8988T (cell line): ENCODE results near the gene XYLT2.
A peak's percentile ranks its signal among the peaks of the same experiment; 100 is the strongest.

Experiments
- DNase-seq: peaks from one replicate; pipeline ENCODE4 v3.0.0; 2011

Gene XYLT2

DNA sequence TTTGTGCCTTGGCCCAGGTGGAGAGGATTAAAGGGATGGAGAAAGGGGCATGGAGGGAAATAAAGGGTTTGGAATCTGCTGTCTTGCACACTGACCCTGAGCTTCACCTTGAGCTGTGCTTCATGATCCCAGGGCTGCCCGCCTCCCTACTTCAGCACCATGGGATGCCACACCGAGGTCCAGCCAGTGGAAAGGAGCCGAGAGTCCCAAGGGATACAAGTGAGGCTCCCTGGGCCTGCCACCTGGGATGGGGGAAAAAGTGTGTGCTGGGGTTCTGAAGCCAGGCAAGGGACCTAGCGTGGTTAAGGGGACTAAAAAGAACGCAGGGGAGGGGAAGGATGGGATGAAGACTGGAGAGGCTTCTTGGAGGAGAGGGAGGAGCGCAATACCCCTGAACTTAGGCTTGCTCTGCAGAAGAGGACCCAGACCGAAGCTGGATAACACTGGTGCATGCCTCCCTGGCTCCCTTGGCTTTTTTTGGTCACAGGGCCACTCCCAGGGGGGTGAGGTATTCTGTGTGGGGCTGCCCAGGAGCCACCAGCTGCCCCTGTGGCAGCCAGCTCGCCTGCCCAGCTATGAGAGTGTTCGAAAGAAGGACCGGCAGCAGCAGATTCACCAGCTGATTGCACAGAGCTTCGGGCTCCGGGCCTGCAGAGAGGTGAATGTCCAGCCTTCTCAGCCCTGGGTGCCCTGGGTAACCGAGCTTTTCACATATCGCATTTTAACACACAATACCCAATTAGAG, 19.9 kb downstream of the XYLT2 start:
- no peak for DNase-seq

DNA sequence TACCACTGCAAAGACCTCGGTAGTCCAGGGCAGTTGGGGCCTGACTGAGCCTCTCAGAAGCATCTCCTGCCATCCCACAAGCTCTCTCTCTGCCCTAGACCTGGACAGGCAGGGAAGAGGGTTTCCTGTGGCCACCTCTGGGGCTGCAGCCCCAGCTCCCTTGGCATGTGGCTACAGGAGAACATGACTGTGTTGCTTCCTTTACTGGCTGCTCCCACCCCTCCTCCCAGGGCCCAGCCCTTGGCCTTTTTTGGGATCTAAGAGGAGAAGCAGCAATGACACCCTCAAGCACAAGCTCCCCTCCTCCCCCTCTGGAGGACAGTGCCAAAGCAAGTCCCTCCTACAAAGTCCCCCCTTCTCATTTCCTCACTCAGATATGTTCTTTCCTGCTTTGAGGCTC, 21.5 kb downstream of the XYLT2 start:
- no peak for DNase-seq

DNA sequence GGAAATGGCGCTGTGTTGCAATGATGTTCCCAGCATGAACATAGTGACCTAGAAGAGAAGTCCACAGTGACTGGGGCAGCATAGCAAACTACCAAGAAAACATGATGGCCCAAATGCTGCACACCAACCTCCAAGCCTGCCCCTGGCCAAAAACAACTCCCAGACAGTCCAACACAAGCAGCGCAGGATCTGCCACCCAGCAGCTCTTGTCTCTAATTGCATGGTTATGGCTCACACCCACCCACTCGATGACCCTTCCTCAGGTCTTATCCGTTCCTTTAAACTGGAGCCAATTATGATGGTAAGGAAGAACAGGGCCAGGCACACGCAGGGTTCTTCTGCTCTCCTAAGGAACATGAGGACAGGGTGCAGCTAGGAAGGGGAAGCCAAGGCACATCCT, 24.1 kb downstream of the XYLT2 start:
- no peak for DNase-seq

DNA sequence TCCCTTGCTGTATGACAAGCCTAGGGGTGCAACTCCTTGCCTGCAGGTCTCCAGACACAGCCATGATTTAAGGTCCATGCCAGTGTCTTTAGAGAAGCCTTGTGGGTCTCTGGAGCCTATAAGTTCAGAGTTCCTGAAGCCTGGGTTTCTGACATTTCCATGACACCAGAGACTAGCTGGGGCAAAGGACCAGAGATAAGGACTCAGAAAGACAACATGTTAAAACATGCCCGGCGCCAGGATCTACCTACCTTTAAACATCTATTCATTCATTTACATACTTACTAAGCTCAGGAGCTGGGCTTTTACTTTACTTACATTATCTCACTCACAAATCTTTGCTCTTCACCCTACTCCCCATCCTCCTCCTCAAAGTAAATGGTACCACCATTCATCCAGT, 25.6 kb downstream of the XYLT2 start:
- DNase-seq, result no peak

DNA sequence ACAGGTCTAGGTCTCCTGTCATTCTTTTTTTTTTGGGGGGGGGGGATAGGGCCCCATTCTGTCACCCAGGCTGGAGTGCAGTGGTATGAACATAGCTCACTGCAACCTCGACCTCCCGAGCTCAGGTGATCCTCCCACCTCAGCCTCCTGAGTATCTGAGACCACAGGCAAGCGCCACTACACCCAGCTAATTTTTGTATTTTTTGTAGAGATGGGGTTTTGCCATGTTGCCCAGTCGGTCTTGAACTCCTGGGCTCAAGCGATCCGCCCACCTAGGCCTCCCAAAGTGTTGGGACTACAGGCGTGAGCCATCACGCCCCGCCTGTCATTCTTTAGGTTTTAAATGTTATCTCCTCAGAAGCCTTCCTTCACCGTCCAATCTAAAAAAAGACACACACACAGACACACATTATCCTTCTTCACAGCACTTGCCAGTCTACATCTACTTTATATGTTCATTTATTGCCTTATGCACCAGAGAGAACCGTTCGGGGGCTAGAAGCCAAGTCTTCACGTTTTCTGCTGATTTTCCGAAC, 26.4 kb downstream of the XYLT2 start:
- DNase-seq, result no peak

DNA sequence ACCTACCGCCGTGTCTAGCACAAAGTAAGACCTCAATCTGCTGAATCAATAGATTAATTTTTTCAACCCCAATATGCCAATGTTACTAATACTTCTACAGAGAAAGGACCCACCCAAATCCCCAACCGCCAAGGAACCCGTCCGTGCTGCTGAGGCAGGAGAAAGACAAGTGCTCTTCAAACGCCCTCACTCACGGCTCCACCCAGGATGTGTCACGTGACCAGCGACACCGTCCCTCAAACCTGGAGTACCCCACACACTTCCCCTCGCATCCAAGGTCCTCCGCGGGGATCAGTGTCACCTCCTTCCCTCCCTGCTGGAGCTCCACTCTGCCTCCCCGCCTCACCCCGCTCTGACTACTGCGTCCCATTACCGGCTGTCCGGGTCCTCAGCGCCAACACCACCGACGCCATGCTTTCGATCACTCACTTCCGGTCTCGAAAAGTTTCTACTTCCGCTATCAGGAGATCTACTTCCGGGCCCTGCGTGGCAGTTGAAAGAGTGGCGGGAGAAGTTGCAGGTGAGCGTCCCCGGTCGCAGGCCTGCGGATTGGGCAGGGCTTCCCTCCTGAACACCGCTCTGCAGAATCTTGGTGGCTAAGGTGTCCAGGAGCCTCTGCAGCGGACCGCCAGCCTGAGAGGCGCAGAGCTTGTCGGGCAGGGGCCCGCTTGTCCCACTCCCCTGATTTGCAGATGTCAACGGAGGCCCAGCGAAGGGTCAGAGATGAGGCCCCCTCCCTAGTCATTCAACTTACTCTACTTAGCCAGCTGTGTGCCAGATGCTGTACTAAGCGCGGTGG, 27.0 kb downstream of the XYLT2 start, which contains the start of the genes EME1 and MRPL27:
Gene EME1, plus strand, starts transcription at position 472 of the 799 bp plus-strand sequence. CDS start 1,980 bp downstream, outside the sequence.
Gene MRPL27, minus strand, starts transcription at position 427 of the 799 bp plus-strand sequence. Its CDS starts 14 bp downstream, at position 413.
- DNase-seq, result peak; percentile 86

DNA sequence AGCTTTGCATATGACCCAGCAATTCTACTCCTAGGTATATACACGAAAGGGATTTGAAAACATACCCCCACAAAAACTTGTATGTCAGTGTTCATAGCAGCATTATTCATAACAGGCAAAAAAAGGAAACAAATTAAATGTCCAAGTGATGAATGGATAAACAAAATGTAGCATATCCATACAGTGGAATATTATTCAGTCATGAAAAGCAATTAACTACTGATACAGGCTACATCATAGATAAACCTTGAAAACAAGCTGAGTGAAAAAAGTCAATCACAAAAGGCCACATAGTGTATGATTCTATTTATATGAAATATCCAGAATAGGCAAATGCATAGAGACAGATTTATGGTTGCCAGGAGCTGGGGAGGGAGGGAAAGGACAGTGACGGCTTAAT, 27.8 kb downstream of the XYLT2 start:
- no peak for DNase-seq

DNA sequence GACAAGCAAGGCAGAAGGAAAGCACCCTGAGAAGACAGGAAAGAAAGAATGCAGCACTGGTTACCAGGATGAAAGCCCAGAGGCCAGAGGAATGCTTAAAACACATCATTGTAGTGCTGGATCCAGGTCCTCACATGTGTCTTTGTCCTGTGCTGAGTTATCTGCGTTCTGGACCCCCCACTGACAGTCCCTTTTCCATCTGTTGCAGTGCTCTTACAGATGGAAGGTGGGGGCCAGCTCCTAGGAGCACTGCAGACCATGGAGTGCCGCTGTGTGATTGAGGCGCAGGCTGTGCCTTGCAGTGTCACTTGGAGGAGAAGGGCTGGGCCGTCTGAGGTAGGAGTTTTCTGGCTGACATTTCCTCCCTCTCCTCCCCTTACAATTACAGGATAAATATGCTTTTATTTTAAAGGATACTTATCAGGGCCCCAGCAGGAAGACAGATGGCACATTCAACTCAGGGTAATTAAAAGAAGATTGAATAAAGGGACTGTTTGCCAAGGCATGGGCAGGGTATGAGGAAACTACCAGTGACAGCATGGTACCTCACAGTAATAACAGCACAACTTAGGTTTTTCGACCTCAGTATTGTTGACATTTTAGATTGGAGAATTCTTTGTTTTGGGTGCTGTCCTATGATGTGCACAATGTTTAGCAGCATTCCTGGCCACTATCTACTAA, 30.1 kb downstream of the XYLT2 start:
- no peak for DNase-seq

DNA sequence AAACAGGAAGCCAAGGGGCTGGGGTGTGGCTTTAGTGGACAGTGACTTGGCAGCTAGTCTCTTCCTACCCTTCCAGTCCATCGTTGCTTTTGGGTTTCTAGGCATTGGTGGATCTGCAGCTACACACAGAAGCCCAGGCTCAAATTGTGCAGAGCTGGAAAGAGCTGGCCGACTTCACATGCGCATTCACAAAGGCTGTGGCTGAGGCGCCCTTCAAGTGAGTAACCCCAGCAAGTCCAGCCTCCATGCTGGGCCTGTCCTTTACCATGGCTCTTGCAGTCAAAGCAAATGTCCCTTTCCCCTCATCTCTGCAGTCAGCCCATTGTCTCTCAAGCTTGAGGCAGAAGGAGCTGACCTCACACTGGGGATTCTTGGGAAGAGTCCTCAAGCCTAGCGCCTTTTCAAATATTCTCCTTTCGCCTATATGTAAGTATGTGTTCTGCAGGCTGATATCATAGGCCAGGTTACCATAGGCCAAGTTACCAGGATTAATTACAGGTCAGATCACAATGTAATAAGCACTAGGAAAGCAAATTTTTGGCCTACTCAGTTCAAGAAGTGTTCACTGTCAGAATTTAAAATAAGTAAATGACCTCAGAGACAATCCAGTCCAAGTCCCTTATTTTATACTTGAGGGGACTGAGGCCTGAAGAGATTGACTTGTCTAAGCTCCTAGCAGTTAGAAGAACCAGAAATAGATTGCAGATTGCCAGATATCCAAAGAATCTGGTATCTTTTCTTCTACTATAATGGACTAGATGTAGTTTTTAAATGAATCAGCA, 33.6 kb downstream of the XYLT2 start:
- no peak for DNase-seq

DNA sequence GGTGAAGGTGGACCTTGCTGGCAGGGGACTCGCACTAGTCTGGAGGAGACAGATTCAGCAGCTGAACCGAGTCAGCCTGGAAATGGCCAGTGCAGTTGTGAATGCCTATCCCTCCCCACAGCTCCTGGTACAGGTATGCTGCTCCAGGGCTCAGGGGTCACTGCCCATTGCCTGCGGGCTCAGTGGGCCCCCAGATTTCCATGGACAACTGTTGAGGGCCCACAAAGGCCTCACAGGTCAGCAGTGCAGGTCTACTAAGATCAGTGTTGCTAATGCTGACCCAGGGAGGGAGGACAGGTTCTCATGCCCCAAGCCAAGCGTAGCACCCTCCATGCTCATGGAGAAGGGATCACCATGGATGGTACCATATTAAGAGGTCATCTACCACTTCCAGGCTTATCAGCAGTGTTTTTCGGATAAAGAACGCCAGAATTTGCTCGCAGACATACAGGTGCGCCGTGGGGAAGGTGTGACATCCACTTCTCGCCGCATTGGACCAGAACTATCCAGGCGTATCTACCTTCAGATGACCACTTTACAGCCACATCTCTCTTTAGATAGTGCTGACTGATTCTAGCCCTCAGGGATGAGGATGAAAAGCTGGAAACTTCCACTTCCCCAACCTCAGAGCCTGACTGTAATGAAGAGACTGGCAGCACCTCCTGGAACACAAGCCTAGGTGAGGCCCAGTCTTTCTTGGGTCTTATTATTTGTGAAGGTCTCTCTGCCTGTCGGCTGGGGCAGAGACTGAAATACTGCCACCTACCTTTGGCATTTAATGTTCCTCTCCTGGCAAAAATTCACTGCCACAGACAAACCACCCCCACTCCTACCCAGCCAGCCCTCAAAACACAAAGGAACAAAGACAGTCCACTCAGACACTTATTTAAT, 34.7 kb downstream of the XYLT2 start:
- peak; percentile 7 for DNase-seq

DNA sequence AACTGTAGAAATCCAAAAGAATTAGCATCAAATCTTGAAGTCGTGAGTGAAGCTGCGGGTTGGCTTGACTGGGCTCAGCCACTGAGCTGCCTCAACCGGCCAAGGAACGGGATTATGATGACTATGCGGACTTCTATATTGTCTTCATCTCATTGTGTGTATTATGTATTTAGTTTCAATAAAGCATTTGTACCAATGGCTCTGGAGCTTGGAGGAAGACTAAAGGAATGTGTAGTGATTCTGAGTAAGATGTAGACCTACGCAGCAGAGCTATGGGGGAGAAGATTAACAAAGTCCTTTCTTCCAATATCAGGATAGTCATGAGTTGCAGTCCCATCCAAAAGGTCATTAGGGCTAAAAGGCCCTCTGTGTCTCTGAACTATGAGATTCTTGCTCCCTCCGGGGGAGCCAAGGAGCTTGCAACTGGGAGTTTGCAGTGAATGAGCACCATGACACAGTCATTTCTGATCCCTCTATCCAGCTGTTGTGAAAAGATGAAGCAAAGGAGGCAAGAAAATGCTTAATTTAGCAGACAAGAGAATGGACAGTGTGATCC, 35.4 kb downstream of the XYLT2 start:
- no peak for DNase-seq

DNA sequence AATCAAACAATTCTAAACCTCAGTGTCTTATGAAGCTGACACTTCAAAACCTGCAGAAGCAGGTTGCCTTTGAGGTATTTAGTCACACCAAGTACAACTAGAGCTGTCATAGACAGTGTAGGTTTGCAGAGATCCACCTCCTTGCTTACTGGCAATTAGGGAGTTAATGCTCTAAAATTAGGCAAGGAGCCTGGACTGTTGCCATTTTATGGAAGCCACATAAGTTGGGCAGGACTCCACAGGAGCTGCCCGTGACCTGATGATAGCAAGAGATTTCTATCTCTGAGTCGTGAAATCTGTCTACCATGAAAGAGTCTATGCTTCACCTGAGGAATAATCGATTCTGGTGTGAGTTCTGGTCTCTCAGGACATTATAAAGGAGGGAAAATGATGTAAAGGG, 36.0 kb downstream of the XYLT2 start:
- no peak for DNase-seq

DNA sequence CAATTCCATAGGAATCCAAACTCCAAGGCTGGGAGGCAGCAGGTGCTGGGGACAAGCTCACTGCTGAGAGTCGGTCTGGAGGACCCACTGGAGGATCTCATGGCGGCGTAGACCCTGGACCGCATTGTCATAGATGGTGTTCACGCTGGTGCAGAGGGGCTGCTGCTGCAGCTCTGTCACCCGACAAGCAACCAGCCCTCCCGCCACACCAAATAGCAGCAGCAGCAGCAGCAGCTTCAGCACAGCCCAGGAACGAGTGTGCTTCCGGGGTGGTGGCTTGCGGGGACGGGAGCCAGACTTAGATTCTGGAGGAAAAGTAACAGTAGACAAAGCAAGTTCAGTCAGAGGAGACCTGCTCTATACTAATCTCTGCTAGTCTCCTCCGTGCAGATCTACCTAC, 37.0 kb downstream of the XYLT2 start:
- no peak for DNase-seq

DNA sequence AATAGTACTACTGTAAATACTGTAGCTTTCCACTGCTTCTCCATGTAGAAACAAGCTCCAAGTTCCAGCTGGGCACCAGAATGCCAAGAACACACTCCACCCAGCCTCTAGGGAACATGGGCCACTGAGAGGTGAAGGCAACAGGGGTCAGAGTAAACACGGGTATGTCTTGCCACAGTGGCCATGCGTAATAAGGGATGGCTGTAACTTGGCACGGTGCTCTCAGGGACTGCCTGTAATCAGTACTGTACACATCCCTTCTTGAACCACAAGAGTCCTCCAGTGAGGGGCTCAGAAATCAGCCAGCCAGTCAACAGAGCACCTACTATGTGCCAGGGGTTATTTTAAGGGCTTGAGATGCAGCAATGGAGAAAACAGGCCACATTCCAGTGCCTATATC, 40.6 kb downstream of the XYLT2 start:
- DNase-seq, result no peak

DNA sequence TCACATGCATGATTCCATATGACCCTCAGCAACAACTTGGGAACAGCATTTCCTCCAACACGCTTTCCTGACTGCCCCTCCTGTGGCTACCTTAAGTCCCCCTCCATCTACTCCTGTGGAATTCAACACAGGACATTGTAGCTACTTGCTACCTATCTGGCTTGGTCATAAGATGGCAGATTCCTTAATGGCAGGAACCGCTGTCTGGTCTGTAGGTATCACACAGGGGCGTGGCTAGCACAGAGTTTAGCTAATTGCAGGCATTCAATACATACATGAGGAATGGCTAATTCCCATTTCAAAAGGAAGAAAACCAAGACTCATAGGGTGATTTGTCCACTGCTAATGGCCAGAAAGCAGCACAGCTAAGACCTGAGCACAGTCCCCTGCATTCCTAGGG, 42.8 kb downstream of the XYLT2 start:
- DNase-seq, result no peak

DNA sequence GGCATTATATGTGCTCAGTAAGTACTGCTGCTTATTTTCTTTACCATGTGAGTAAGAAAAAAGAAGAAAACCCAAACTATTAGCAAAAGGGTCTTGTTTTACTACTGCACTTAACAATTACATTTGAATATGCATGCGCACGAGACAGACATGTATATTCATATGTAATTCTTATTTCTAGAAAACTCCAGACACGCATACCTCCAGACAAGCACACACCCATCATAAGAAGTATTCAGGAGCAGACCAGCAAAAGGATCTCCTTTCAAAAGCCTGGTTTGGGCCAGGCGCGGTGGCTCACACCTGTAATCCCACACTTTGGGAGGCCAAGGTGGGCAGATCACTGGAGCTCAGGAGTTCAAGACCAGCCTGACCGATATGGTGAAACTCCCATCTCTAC, 43.6 kb downstream of the XYLT2 start:
- no peak for DNase-seq

DNA sequence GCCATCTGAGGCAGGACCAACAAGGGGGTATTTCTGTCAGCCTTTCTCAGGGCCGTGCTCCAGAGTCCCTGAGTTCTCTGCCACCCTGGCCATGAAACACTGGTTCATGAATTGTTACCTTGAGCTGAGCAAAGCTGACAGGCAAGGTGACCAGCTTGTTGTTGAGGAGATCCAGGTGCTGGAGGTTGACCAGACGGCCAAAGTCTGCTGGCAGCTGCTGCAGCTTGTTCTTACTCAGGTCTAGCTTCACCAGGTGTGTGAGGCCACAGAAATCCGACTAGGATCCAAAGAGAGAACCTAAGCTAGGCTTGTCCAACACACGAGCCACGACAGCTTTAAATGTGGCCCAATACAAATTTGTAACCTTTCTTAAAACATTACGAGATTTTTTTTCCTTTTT, 46.7 kb downstream of the XYLT2 start:
- DNase-seq, result no peak

DNA sequence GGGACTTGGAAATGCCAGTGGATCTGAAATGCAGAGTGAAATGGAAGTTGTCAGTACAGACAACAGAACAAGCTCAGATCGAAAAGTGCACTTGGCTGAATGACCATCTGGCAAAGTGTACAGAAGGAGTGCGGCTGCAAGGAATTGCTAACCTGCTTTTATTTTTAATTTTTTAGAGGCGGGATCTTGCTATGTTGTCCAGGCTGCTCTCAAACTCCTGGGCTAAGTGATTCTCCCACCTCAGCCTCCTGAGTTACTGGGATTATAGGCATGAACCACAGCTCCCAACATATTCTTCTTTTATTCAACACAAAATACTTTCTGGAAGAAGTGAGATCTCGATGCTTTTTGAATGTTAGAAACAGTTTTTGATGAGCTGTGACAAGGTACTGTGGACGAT, 47.8 kb downstream of the XYLT2 start:
- DNase-seq, result no peak

DNA sequence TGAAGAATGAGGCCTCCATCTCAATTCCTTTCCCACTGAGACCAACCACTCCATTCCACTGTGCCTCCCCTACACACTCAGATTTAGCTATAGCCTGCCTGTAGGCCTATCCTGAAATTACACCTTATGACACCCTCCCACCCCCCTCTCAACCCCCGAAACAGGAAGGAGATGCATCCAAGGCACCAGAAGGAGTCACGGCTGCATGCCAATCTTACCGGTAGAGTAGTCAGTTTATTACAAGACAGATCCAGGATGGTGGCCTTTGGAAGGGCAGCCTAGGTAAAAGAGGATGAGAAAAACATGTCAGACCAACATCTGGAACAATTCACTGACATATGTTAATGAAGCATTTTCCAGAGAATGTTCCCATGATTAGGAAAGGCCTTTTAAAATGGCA, 48.8 kb downstream of the XYLT2 start:
- no peak for DNase-seq

DNA sequence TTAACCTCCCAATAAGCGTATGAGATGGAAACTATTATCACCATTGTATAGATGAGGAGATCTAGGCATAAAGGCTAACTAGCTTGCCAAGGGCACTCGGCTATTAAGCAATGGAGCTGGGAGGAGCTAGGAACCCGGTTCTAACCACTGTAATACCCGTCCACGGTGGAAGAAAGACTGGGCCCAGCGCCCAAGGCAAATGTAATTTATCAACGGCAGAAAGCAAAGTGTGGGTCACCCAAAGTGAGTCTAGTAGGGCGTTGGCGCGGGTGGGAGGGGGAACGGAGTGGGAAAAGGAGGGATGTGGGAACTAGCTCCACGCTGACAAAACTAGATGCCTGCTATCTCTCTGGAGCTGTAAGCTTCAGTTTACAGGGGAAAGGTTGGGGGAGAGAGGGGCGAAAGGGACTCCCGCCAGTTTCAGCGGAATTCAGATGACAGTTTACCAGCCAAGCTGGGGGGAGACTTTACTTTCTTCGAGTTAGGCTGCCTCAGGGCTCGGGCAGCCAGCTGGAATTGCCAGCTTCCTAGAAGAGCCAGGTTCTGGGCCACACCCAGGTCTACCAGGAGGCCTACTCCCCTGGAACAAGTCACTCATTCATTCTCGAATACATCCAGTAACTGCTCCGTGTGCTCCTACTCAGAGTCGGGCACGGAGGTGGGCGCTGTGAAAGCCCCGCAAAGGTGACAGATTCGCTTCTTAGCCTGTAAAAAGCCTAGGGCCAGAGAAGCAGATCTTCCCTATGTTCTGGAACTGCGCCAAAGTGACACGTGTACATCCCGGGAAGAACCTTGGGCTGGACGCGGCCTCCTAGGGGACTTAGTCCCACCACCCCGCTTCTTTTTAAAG, 50.6 kb downstream of the XYLT2 start:
- no peak for DNase-seq
